NCI-H345 treated with DMSO at 0.1 percent for 48 hours (cell line): ENCODE results near the gene TAP1.
"Not testable (repeated sequence)": the region's sequence is repeated elsewhere in the genome, so short reads cannot be mapped to it uniquely, and the experiment has no call there.

Experiments used
- DNase-seq: peaks from one replicate; lab custom pipeline; 2025; ENCODE audit not compliant: unreplicated experiment; lab: John Stamatoyannopoulos, UW

The TAP1 gene

DNA sequence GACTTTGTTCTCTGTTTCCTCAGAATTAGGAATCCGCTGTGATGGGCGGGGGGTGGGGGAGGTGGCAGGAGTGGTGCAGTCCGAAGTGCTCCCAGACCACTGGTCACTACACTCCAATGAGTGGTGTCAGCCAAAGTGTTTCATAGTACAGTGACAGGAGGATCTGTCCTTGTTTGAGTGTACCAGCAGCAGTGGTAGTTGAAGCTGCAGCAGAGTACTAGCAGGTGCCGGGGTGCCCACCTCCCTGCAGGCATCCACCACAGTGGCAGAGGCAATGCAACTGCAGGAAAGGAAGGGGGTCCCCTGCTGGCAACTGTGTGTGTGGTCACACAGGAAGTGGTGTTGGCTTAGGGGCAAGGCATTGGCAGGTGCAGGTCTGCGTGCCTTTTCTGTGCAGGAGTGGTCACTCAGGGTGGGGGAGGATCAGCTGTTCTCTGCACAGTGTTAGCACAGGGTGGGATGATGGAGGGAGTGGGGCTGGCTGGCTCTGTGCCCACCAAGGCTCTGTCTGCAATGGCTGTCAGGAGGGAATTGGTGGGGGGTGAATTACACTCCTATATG lies 46.4 kb downstream of the TAP1 start:
- no peak for DNase-seq

- not testable (repeated sequence) for DNase-seq
These were observed 48.1 kb downstream of the TAP1 start for GRCh38 chr6:32805404-32805803.

GRCh38 chr6:32803416-32803815 lies 50.1 kb downstream of the TAP1 start:
- DNase-seq: no peak

DNA sequence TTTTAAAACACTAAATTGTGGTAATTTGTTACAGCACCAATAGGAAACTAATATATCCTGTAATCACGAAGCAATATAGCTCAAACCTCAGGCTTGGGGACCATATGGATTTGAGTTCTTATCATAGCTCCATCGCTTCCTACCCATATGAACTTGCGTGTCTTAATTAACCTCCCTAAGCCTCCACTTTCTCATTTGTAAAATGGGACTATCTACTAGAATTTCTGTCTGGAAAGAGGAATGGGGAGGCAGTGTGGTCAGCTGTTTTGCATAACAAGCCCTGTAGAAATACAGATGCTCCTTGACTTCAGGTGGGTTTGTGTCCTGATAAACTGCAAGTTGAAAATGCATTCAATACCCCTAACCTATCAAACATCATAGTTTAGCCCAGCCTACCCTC lies 53.8 kb downstream of the TAP1 start:
- DNase-seq: no peak

GRCh38 chr6:32799168-32799567 lies 54.3 kb downstream of the TAP1 start:
- no peak for DNase-seq

GRCh38 chr6:32796848-32797776 lies 56.4 kb downstream of the TAP1 start:
- no peak for DNase-seq
